ENCODE measurements around the gene SLC25A15.
"Not testable (repeated sequence)": the region's sequence is repeated elsewhere in the genome, so short reads cannot be mapped to it uniquely, and the experiment has no call there.

SLC25A15 gene

GRCh38 chr13:40814803-40815202 lies 25.4 kb downstream of the SLC25A15 start:
- DNase-seq = no peak

- no peak for DNase-seq
These were observed 29.5 kb downstream of the SLC25A15 start for GRCh38 chr13:40818926-40819325.

DNA sequence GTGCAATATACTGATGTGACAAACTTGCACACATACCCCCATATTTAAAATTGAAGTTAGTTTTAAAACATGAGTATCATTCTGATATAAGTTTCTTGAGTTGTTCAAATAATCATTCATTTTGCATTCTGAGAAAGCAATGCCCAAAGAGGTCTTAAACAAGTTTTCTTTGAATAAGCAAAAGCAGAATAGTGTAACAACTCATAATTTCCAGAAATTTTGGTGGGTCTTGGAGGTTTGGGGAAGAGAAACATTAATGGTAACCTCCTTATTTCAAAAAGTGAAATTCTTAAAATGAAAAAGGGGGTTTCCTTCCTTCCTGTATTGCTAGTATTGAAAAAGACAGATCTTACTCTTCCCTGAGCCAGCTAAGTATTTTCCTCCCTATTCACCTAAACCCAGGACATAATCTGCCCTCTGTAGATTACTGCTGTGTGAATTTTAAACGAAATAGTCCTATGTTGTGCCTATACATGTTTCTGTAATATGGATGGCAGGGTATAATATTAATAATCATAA lies 30.4 kb downstream of the SLC25A15 start:
- DNase-seq = no peak

DNA sequence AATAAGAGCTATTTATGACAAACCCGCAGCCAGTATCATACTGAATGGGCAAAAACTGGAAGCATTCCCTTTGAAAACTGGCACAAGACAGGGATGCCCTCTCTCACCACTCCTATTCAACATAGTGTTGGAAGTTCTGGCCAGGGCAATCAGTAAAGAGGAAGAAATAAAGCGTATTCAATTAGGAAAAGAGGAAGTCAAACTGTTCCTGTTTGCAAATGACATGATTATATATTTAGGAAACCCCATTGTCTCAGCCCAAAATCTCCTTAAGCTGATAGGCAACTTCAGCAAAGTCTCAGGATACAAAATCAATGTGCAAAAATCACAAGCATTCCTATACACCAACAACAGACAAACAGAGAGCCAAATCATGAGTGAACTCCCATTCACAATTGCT lies 50.3 kb downstream of the SLC25A15 start:
- not testable (repeated sequence) for DNase-seq

DNA sequence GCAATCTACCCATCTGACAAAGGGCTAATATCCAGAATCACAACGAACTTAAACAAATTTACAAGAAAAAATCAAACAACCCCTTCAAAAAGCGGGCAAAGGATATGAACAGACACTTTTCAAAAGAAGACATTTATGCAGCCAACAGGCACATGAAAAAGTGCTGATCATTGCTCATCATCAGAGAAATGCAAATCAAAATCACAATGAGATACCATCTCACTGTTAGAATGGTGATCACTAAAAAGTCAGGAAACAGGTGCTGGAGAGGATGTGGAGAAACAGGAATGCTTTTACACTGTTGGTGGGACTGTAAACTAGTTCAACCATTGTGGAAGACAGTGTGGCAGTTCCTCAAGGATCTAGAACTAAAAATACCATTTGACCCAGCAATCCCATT lies 51.5 kb downstream of the SLC25A15 start:
- DNase-seq = not testable (repeated sequence)

All from hippocampal formation (tissue), 2 donors.